Chondrocyte (in vitro differentiated cells): Measurements from ENCODE around the gene CLCN2. TPM values are rescaled to one million over a fixed set of nuclear protein-coding genes. Genes with fewer than 3 reads are reported as not detected.

ENCODE experiments used
- DNase-seq: peaks from one replicate; pipeline ENCODE4 v3.0.0; 2021; ENCODE audit warnings: mixed read lengths, low spot score
- H3K27ac Mint-ChIP-seq: one replicate; pipeline ENCODE4 v1.8.0; 2021; ENCODE audit warnings: mild to moderate bottlenecking, moderate library complexity, mixed read lengths; ENCODE audit not compliant: unreplicated experiment
- H3K27me3 Mint-ChIP-seq: 2 replicates; pipeline ENCODE4 v1.8.0; 2021; ENCODE audit warnings: low read depth, mixed read lengths
- H3K36me3 Mint-ChIP-seq: 2 replicates; pipeline ENCODE4 v1.8.0; 2021; ENCODE audit warnings: low read depth, mixed read lengths
- H3K4me1 Mint-ChIP-seq: 2 replicates; pipeline ENCODE4 v1.8.0; 2021; ENCODE audit warnings: low read depth, mild to moderate bottlenecking, mixed read lengths
- H3K4me3 Mint-ChIP-seq: one replicate; pipeline ENCODE4 v1.8.0; 2021; ENCODE audit warnings: mild to moderate bottlenecking, moderate library complexity, mixed read lengths; ENCODE audit not compliant: unreplicated experiment
- H3K9me3 Mint-ChIP-seq: 2 replicates; pipeline ENCODE4 v1.8.0; 2021; ENCODE audit warnings: low read depth, mixed read lengths
- CTCF ChIP-seq: fragments of 200-600 bp; sonication (generic); IDR thresholded peaks from 2 replicates; pipeline ENCODE4 v1.5.0; 2021; ENCODE audit warnings: antibody characterized with exemption, mild to moderate bottlenecking, moderate library complexity
- total RNA-seq: library from RNA; stranded (reverse); gene quantifications from 3 replicates; pipeline ENCODE4 v1.2.1, GENCODE V29; 2021

The CLCN2 gene
- total RNA-seq, 1 donor from 2014 or later: 3.1 TPM

GRCh38 chr3:184360929-184361531, 375 bp downstream of the CLCN2 start:
- Mint-ChIP-seq H3K27me3 (no peaks in the 10 kb centered on the region), H3K4me1 (peaks cover 27% of the 10 kb centered on the region), H3K9me3 (no peaks in the 10 kb centered on the region), H3K27ac (no peak overlapping the region), H3K36me3 (peaks cover 6% of the 10 kb centered on the region), H3K4me3 (peak overlapping the region; percentile 65)
- no peak for TF ChIP-seq CTCF
- DNase-seq: peak; percentile 73

GRCh38 chr3:184360070-184360928, 1.1 kb downstream of the CLCN2 start:
- Mint-ChIP-seq H3K27ac (no peak overlapping the region), H3K4me3 (peak overlapping the region; percentile 65), H3K9me3 (no peaks in the 10 kb centered on the region), H3K4me1 (peaks cover 27% of the 10 kb centered on the region), H3K27me3 (no peaks in the 10 kb centered on the region), H3K36me3 (peaks cover 8% of the 10 kb centered on the region)
- DNase-seq: no peak
- TF ChIP-seq CTCF: no peak

GRCh38 chr3:184359610-184360009, 1.8 kb downstream of the CLCN2 start:
- no peaks in the 10 kb centered on the region for H3K27me3 Mint-ChIP-seq
- no peak overlapping the region for H3K27ac Mint-ChIP-seq
- TF ChIP-seq CTCF: no peak
- DNase-seq: no peak
- H3K4me1 Mint-ChIP-seq: peaks cover 20% of the 10 kb centered on the region
- no peak overlapping the region for H3K4me3 Mint-ChIP-seq
- no peaks in the 10 kb centered on the region for H3K9me3 Mint-ChIP-seq
- H3K36me3 Mint-ChIP-seq: peaks cover 7% of the 10 kb centered on the region

GRCh38 chr3:184358921-184359350, 2.5 kb downstream of the CLCN2 start:
- no peak overlapping the region for H3K27ac Mint-ChIP-seq
- H3K9me3 Mint-ChIP-seq: no peaks in the 10 kb centered on the region
- no peak for TF ChIP-seq CTCF
- H3K4me3 Mint-ChIP-seq: no peak overlapping the region
- peaks cover 7% of the 10 kb centered on the region for H3K36me3 Mint-ChIP-seq
- DNase-seq: no peak
- H3K27me3 Mint-ChIP-seq: no peaks in the 10 kb centered on the region
- H3K4me1 Mint-ChIP-seq: peaks cover 15% of the 10 kb centered on the region

- no peak overlapping the region for H3K27ac Mint-ChIP-seq
- no peak for TF ChIP-seq CTCF
- peaks cover 13% of the 10 kb centered on the region for H3K4me1 Mint-ChIP-seq
- no peak overlapping the region for H3K4me3 Mint-ChIP-seq
- no peaks in the 10 kb centered on the region for H3K27me3 Mint-ChIP-seq
- no peaks in the 10 kb centered on the region for H3K9me3 Mint-ChIP-seq
- peak; percentile 84 for DNase-seq
- peaks cover 7% of the 10 kb centered on the region for H3K36me3 Mint-ChIP-seq
Measured at GRCh38 chr3:184358124-184358767, 3.2 kb downstream of the CLCN2 start.
